SH-SY5Y (cell line): ENCODE data around the gene ULBP2.

ENCODE experiments used
- GATA2 ChIP-seq: IDR thresholded peaks from 2 replicates; pipeline ENCODE4 v1.6.1; 2011; ENCODE audit warnings: mild to moderate bottlenecking, low read depth, low read length
- GATA3 ChIP-seq: IDR thresholded peaks from 2 replicates; pipeline ENCODE4 v1.6.1; 2011; ENCODE audit warnings: low read depth, mild to moderate bottlenecking, low read length, moderate library complexity

Gene ULBP2, protein sequence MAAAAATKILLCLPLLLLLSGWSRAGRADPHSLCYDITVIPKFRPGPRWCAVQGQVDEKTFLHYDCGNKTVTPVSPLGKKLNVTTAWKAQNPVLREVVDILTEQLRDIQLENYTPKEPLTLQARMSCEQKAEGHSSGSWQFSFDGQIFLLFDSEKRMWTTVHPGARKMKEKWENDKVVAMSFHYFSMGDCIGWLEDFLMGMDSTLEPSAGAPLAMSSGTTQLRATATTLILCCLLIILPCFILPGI

DNA sequence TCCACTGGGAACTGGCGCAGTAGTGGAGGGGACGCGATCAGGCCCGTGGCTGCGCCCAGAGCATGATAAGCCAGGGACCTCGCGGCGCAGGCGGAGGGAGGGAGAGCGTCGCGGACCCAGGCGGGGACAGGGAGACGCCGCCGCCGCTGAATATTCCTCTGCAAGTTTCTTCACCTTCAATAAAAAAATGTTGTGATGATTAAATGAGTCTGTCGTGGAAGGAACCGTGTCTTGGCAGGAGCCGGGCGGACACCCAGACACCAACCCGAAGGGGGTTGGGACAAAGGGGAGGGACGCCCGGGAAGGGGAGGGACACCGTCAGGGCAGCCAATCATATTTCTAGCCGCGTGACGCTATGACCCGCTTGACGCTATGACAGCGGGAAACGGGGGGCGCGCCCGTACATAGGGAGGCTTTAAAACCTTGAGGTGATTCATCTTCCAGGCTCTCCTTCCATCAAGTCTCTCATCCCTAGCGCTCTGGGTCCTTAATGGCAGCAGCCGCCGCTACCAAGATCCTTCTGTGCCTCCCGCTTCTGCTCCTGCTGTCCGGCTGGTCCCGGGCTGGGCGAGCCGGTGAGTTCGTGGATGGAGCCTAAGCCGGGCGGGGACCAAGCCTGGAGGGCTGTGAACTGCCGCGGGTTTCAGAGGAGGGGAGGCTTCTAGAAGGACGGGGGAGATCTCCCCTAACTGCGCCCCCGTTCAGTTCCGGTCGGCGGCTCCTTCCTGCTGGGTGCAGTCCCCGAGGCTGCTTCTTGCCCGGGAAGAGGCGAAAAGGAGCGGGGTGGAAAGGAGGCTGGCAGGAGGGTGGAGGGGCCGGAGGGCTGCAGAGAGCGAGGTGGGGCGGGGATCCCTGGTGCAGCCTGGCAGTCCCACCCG is at the start of gene ULBP2:
ULBP2 (plus strand) TSS at position 432 of the 878 bp plus-strand sequence; CDS start at position 491, 59 bp downstream.
- TF ChIP-seq GATA2 = no peak
- no peak for TF ChIP-seq GATA3

DNA sequence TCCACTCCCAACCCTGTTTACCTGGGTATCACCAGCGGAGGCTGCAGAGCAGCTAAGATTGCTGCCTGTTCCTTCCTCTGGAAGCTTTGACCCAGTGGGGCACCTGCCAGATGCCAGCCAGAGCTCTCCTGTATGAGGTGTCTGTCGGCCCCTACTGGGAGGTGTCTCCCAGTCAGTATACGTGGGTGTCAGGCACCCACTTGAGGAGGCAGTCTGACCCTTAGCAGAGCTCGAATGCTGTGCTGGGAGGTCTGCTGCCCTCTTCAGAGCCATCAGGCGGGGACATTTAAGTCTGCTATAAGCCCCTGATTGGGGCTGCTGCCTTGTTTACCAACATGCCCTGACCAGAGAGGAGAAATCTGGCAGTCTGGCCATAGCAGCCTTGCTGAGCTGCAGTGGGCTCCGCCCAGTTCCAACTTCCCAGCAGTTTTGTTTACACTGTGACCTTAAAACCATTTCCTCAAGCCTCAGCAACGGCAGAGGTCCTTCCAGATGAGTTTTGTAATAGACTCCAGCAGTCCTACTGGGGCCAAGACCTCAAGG is 46.7 kb upstream of the ULBP2 start:
- TF ChIP-seq GATA2 (no peak), GATA3 (no peak)

DNA sequence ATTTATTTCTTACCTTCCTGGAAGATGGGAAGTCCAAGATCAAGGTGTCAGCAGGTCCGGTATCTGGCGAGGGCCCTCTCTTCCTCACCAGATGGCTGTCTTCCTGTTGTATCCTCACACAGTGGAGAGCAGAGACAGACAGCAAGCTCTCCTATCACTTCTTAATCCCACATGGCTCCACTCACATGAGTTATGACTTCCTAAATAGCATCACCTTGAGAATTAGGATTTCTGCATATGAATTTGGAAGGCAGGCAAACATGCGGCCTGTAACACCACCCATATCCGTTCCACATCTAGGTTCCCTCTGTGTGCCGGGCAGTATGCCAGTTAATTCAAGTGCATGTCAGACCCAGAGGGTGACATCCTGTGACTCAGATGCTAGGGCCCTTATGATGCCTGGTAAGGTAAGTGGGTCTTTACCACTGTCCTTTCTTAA is 46.0 kb upstream of the ULBP2 start:
- TF ChIP-seq GATA2 (no peak), GATA3 (no peak)

- TF ChIP-seq GATA2 (no peak), GATA3 (no peak)
These were observed 45.3 kb upstream of the ULBP2 start for GRCh38 chr6:149896491-149896890.

- TF ChIP-seq GATA2 (no peak), GATA3 (no peak)
These were observed 44.7 kb upstream of the ULBP2 start for GRCh38 chr6:149897015-149897697.

DNA sequence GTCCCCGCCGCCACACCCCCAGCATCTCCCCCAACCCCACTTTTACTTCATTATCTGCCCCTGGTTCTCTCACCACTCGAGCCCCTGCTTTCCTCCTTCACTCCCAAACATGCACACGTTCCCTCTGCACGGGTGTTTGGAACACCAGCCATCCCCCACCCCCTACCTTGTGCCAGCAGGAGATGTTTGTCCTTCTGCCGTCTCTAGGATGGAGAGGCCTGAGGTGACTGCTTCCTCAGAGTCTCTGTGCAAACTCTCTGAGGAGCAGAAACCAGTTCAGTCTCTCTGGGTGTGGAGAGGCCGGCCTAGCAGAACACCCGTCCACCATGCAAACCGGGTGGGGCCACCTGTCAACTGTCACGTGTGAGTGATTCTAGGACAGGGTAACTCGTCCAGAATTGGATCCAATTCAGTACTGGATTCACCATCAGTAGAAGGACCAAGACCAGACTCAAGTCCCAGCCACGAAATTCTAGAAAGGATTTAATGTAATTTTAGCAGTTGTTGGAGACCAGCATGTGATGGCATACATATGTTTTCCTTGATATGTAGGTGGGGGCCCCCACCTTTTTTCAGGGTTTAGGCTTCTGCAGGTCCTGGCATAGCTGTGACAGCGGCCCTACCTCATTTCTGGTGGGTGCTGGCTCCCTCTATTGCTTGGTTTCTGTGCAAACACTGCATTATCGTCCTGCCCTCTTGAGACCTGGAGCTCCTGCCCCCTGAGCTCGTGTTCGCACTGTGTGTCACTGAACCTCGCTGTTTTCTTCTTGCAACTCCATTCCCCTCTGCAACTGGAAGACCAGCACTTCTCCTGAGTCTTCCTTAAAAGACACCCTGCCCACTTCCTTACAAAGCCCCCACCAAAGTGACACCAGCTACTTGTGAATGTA is 43.7 kb upstream of the ULBP2 start, which contains the start of gene RAET1E:
RAET1E (minus strand) TSS at position 259 of the 890 bp plus-strand sequence. CDS start 7,212 bp downstream, outside the sequence.
- TF ChIP-seq GATA2 = no peak
- no peak for TF ChIP-seq GATA3

DNA sequence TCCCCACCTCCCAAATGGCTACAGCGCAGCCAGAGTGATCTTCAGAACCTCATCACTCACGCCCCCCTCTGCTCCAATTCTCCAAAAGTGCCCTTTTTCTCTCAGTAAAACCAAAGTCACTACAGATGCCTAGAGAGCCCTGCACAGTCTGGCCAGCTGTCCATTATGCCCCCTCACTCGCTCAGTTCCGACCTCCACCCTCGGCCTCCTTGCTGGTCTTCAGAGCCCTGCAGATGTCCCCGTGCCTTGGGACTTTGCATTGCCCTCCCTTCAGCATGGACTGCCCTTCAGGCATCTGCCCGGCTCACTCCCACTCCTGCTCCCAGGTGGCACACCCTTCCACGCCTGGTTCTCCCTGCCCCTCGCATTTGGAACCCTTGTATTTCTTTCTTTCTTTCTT is 42.8 kb upstream of the ULBP2 start:
- TF ChIP-seq GATA2 (no peak), GATA3 (no peak)

GRCh38 chr6:149899486-149899885 is 42.3 kb upstream of the ULBP2 start:
- TF ChIP-seq GATA2 (no peak), GATA3 (no peak)

DNA sequence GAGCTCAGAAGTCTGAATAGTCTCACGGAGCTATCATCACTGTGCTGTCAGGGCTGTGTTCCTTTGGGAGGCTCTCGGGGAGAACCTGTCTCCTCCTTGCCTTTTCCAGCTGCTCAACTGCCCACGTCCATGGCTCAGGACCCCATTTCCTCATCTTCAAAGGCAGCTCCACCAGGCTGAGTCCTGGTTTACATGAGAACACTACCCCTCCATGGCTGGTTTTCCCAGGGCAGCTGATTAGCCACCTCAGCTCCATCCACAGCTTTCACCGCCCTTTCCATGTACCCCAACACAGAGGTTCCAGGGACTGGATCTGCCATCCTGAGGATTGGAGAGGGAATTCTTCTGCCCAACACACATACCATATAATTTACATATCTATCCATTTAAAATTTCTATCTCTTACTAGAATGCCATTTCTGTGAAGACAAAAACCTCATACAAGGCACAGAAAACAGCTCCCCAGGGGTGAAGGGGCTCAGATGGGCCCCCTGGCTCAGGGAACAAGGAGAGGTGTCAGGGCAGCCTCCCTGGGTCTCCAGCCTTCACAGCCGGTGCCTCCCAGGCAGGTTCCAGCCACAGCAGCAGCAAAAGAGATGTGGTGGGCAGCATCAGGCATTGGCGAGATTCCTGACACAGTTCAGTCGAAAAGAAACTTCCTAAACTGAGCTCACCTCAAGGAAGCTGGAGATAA is 41.7 kb upstream of the ULBP2 start:
- TF ChIP-seq GATA2 (no peak), GATA3 (no peak)

GRCh38 chr6:149900620-149901443 is 41.0 kb upstream of the ULBP2 start:
- TF ChIP-seq GATA3 = no peak
- TF ChIP-seq GATA2 = no peak

DNA sequence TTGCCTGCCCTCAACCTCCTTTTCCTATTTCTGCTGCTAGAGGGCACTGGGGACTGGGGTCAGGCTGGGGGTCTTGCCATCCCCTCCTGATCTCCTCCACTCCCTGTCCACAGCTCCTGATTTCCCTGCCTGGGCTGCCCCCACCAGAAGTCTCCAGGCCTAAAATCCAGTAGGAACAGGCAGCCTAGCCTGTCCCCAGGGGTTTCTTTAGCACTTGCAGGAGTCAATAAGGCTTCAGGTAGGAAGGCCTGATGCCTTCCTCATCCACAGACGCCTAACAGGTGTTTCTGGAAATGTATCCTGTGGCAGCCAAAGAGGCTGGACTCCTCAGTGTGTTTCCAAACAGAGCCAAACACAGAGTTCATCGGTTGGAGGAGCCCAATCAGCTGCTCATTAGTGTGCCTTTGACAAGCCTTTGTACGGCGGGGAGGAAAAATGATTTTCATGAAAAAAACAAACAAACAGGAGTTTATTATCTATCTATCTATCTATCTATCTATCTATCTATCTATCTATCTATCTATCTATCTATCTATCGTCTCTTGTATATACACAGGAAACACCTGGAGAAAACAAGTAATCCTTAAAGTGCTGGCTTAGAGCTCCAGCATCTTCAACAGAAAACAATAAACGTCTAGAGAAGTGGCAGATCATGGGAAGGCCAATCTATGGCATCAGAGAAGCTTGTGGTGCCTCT is 40.2 kb upstream of the ULBP2 start:
- TF ChIP-seq GATA2 (no peak), GATA3 (no peak)
